Activated CD4-positive, alpha-beta T cell treated with anti-CD3 and anti-CD28 coated beads for 36 hours (primary cell): ENCODE measurements around the gene MAD2L1BP. TPM values are rescaled to one million over a fixed set of nuclear protein-coding genes. Genes with fewer than 3 reads are reported as not detected.
A peak's percentile ranks its signal among the peaks of the same experiment; 100 is the strongest.

Experiments
- ATAC-seq: fragments of 200-7000 bp; cut with Tn5 transposase; one replicate; pipeline ENCODE4 v1.10.0; 2021; ENCODE audit warnings: mild to moderate bottlenecking, moderate library complexity
- CTCF ChIA-PET: fragments of 350-600 bp; sonication (Branson Sonifier 250); formaldehyde crosslinking; loops from one replicate; lab custom pipeline; 2021; ENCODE audit warnings: antibody characterized with exemption; lab: Charles Lee
- POLR2A ChIA-PET: fragments of 350-600 bp; sonication (Branson Sonifier 250); formaldehyde crosslinking; loops from one replicate; lab custom pipeline; 2021; ENCODE audit warnings: antibody characterized with exemption, inconsistent platforms; lab: Charles Lee
- DNase-seq: peaks from one replicate; pipeline ENCODE4 v3.0.0-alpha.2; 2020
- H3K27ac Mint-ChIP-seq: one replicate; pipeline ENCODE4 v1.8.0; 2021; ENCODE audit warnings: mixed read lengths
- H3K27me3 Mint-ChIP-seq: one replicate; pipeline ENCODE4 v1.8.0; 2021; ENCODE audit warnings: mixed read lengths
- H3K36me3 Mint-ChIP-seq: one replicate; pipeline ENCODE4 v1.8.0; 2021; ENCODE audit warnings: low read depth, mixed read lengths
- H3K4me1 Mint-ChIP-seq: one replicate; pipeline ENCODE4 v1.8.0; 2021; ENCODE audit warnings: mixed read lengths
- H3K4me3 Mint-ChIP-seq: one replicate; pipeline ENCODE4 v1.8.0; 2021; ENCODE audit warnings: mild to moderate bottlenecking, moderate library complexity, mixed read lengths
- H3K9me3 Mint-ChIP-seq: one replicate; pipeline ENCODE4 v1.8.0; 2021; ENCODE audit warnings: low read depth, mixed read lengths
- intact Hi-C, 2 experiments: fragments of 100-400 bp; cut with DNase I in 1 of 2; cut with micrococcal nuclease in 1 of 2; formaldehyde crosslinking; loops; one replicate each; pipeline versions ENCODE4 v1.14.2 to v1.15.1; 2022 to 2024; cut with DNase I, micrococcal nuclease
- total RNA-seq, 2 experiments: library from RNA; stranded (reverse); gene quantifications; one replicate each; pipeline ENCODE4 v1.2.3, GENCODE V29; 2021

The MAD2L1BP gene
- total RNA-seq, 2 experiments from 2014 or later: 35.1 to 35.3 TPM

DNA sequence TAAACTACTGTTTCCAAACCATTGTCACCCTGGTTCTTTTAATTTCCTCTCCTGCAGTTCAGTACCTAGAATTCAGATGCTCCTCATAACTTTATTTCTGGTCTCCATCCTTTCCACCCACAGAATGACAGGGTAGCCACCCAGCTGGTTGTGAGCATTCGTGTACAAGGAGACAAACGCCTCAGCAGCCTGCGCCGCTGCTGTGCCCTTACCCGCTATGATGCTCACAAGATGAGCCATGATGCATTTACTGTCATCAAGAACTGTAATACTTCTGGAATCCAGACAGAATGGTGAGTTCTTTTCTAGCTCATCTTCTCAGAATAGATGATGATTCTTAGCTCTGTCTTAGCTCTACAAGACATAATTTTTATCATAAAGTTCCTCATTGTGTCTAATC lies 25.2 kb upstream of the MAD2L1BP start:
- DNase-seq (no peak), ATAC-seq (no peak)
- peaks cover 2% of the 10 kb centered on the region for H3K4me1 Mint-ChIP-seq
- ChIA-PET CTCF (interaction anchor here (0.7 to 4.0 kb wide), 8 partner anchors 9 to 469 kb away, joined by 3 to 20 read pairs (median 4); no protein-coding TSS in a partner anchor), POLR2A (no interaction called here)
- intact Hi-C loops: no loop called here
- H3K4me3 Mint-ChIP-seq: no peak overlapping the region
- H3K27me3 Mint-ChIP-seq: no peaks in the 10 kb centered on the region
- no peak overlapping the region for H3K27ac Mint-ChIP-seq
- peaks cover 45% of the 10 kb centered on the region for H3K36me3 Mint-ChIP-seq
- H3K9me3 Mint-ChIP-seq: no peaks in the 10 kb centered on the region

DNA sequence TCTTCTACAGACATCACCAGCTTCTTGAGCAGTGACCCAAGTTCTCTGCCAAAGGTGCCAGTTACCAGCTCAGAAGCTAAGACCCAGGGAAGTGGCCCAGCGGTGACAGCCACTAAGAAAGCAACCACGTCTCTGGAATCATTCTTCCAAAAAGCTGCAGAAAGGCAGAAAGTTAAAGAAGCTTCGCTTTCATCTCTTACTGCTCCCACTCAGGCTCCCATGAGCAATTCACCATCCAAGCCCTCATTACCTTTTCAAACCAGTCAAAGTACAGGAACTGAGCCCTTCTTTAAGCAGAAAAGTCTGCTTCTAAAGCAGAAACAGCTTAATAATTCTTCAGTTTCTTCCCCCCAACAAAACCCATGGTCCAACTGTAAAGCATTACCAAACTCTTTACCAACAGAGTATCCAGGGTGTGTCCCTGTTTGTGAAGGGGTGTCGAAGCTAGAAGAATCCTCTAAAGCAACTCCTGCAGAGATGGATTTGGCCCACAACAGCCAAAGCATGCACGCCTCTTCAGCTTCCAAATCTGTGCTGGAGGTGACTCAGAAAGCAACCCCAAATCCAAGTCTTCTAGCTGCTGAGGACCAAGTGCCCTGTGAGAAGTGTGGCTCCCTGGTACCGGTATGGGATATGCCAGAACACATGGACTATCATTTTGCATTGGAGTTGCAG lies 21.8 kb upstream of the MAD2L1BP start:
- H3K27ac Mint-ChIP-seq: no peak overlapping the region
- H3K4me3 Mint-ChIP-seq: no peak overlapping the region
- ChIA-PET POLR2A (no interaction called here), CTCF (no interaction called here)
- intact Hi-C loops: no loop called here
- ATAC-seq: no peak
- H3K27me3 Mint-ChIP-seq: no peaks in the 10 kb centered on the region
- H3K4me1 Mint-ChIP-seq: no peaks in the 10 kb centered on the region
- no peak for DNase-seq
- no peaks in the 10 kb centered on the region for H3K9me3 Mint-ChIP-seq
- peaks cover 42% of the 10 kb centered on the region for H3K36me3 Mint-ChIP-seq

DNA sequence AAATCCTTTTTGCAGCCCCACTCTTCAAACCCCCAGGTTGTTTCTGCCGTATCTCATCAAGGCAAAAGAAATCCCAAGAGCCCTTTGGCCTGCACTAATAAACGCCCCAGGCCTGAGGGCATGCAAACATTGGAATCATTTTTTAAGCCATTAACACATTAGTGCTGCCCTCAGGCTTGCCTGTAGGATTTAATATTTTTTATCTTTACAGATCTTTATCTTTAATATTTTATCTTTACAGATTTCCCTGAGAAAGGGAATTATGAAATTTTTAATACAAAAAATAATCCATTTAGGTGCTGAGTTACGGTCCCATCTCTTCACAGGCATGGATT lies 21.3 kb upstream of the MAD2L1BP start:
- Mint-ChIP-seq H3K4me1 (no peaks in the 10 kb centered on the region), H3K27me3 (no peaks in the 10 kb centered on the region), H3K4me3 (no peak overlapping the region), H3K36me3 (peaks cover 37% of the 10 kb centered on the region), H3K9me3 (no peaks in the 10 kb centered on the region), H3K27ac (no peak overlapping the region)
- ChIA-PET POLR2A (no interaction called here), CTCF (no interaction called here)
- ATAC-seq: no peak
- DNase-seq: no peak
- intact Hi-C loops: no loop called here

DNA sequence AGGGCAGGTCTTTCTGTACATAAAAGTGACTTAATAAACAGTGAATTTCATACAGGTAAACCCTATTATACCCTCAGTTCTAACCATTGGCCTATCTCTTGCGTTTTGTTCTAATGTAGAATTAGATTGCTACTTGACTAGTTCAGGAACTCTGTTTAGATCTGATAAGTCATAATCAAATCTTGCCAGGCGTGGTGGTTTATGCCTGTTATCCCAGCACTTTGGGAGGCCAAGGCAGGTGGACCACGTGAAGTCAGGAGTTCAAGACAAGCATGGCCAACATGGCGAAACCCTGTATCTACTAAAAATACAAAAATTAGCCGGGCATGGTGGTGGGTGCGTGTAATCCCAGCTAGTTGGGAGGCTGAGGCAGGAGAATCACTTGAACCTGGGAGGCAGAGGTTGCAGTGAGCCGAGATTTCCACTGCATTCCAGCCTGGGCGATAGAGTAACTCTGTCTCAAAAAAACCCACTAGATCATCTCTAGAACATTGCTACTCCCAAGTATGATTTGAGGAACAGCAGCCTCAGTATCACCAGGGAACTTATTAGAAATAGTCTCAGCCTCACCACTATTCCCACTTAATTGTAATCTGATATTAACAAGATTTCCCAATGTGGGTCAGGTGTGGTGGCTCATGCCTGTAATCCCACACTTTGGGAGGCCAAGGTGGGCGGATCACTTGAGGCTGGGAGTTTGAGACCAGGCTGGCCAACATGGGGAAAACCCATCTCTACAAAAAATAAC lies 18.7 kb upstream of the MAD2L1BP start:
- ATAC-seq (no peak), DNase-seq (no peak)
- no peak overlapping the region for H3K27ac Mint-ChIP-seq
- intact Hi-C loops: no loop called here
- POLR2A ChIA-PET: no interaction called here
- no peak overlapping the region for H3K4me3 Mint-ChIP-seq
- peaks cover 37% of the 10 kb centered on the region for H3K36me3 Mint-ChIP-seq
- no peaks in the 10 kb centered on the region for H3K4me1 Mint-ChIP-seq
- no peaks in the 10 kb centered on the region for H3K9me3 Mint-ChIP-seq
- no peaks in the 10 kb centered on the region for H3K27me3 Mint-ChIP-seq
- CTCF ChIA-PET: no interaction called here

DNA sequence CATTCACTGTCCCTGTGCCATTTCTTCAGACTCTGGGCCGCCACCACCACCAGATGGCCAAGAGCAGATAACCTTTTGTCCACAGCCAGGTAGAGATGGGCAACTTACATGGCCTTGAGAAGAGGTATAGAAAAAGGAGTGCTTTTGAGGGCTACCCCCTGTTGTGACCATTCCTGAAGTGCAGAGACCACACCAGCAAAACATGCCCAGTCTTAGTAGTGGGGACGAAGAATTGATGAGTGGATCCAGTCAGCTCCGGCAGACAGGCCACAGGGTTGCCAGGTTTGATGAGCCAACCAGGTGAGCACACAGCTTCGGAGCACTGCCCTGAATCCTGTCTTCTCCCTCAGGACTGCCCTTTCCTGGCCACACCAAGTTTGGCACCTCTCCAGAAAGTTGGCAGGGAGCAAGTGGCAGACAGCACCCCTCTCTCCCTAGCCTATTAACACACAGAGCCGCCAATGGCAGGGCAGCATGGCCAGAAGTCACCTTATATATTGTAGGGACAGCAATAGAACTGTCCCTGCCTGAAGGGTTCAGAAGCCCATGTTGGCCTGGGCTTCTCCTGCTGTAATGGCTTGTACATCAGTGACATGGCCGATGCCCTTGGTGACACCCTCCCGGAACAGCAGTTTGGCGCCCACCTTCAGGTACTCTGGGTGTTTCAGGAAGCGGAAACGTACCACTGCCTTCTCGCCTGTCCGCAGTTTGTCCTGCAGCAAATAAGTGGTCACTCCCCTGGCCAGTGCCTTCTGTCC lies 14.4 kb upstream of the MAD2L1BP start:
- Mint-ChIP-seq H3K27ac (no peak overlapping the region), H3K4me1 (no peaks in the 10 kb centered on the region), H3K9me3 (no peaks in the 10 kb centered on the region), H3K27me3 (no peaks in the 10 kb centered on the region), H3K4me3 (no peak overlapping the region), H3K36me3 (peaks cover 61% of the 10 kb centered on the region)
- ChIA-PET CTCF (no interaction called here), POLR2A (interaction anchor here (0.9 kb wide), 1 partner anchor 8 kb away, joined by 3 read pairs; no protein-coding TSS in a partner anchor)
- DNase-seq (no peak), ATAC-seq (no peak)
- intact Hi-C loops: no loop called here

DNA sequence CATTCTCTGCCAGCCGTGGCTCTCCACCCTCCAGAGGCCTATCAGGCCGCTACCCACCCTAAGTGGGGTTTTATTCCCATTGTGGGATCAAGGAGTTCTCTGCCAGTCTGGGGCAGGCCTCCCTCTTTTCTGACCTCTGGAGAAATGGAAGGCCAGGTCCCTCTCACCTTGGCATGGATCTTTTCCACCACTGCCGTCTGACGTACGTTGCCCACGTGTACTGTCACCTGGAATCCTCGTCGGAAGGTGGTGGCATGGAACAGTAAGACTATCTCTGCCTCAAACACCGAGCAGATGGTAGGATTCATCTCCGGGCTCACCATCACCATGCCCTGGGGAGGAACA lies 13.8 kb upstream of the MAD2L1BP start:
- H3K27ac Mint-ChIP-seq: no peak overlapping the region
- no peak for DNase-seq
- ChIA-PET CTCF (no interaction called here), POLR2A (interaction anchor here (0.9 kb wide), 1 partner anchor 8 kb away, joined by 3 read pairs; no protein-coding TSS in a partner anchor)
- ATAC-seq: no peak
- H3K4me1 Mint-ChIP-seq: peaks cover 4% of the 10 kb centered on the region
- H3K36me3 Mint-ChIP-seq: peaks cover 60% of the 10 kb centered on the region
- no peaks in the 10 kb centered on the region for H3K27me3 Mint-ChIP-seq
- no peak overlapping the region for H3K4me3 Mint-ChIP-seq
- intact Hi-C loops: no loop called here
- no peaks in the 10 kb centered on the region for H3K9me3 Mint-ChIP-seq

DNA sequence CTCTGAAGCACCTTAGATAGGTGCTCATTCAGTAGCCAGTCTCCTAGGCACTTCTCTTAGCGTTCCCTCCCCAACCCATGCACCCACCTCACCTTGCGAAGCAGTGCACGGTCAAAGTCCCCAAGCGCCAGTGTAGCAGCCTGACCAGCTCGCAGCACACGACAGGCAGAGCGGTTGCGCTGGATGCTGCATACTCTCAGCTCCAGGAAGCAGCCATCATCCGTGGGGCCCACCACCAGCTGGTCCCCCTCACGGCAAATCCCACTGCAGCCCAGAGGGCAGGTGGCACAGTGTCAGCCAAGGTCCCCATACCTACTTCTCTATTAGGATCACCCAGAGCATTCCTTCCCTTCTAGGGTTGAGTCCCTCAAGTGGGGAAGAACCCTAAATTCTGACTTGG lies 13.1 kb upstream of the MAD2L1BP start:
- ATAC-seq: no peak
- no peak overlapping the region for H3K4me3 Mint-ChIP-seq
- ChIA-PET CTCF (no interaction called here), POLR2A (no interaction called here)
- H3K4me1 Mint-ChIP-seq: peaks cover 11% of the 10 kb centered on the region
- intact Hi-C loops: no loop called here
- no peaks in the 10 kb centered on the region for H3K9me3 Mint-ChIP-seq
- peaks cover 58% of the 10 kb centered on the region for H3K36me3 Mint-ChIP-seq
- no peak for DNase-seq
- H3K27me3 Mint-ChIP-seq: no peaks in the 10 kb centered on the region
- H3K27ac Mint-ChIP-seq: no peak overlapping the region

DNA sequence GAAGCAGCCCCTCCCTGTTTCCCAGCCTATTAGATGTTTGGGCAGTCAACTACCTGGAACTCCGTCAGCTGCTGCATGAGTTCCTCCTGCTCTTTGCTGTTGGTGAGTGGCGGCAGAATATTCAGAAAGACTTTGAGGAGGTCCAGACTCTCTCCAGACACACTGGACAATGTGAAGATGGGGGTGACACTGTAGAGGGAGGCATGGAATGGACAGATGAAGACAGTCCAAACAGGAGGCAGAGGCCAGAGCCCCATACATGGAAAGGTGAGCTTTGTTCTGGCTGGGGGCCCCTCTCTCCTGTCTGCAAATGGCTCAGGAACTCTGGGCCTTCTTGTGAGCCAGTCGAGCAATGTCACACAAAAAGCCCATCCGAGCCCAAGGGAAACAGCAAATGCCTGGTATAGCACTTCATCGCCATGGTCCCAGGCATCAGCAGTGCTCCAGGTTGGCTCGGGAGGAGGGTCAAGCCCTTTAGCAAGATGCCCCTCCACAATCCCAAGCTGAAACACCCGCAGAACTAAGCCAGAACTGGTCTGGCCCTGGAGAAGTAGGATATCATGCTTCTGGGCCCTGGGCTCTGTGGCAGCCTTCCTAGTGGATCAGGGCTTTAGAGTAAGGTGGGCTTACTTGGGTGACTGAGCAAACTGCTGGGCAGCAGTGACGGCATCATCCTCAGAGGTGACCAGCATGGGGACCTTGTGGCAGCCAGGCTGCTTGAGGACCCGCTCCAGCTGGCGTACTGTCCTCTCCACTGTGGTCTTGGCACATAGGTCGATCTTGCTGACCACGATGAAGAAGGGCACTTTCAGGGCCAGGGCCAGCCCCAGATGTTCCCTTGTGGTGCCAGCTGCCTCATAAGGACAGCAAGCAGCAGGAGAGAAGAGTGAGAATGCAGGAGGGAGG lies 11.5 kb upstream of the MAD2L1BP start:
- intact Hi-C loops: no loop called here
- Mint-ChIP-seq H3K4me3 (no peak overlapping the region), H3K36me3 (peaks cover 62% of the 10 kb centered on the region), H3K27ac (no peak overlapping the region), H3K4me1 (peaks cover 22% of the 10 kb centered on the region), H3K27me3 (no peaks in the 10 kb centered on the region), H3K9me3 (no peaks in the 10 kb centered on the region)
- DNase-seq: no peak
- no peak for ATAC-seq
- POLR2A ChIA-PET: no interaction called here
- CTCF ChIA-PET: no interaction called here

DNA sequence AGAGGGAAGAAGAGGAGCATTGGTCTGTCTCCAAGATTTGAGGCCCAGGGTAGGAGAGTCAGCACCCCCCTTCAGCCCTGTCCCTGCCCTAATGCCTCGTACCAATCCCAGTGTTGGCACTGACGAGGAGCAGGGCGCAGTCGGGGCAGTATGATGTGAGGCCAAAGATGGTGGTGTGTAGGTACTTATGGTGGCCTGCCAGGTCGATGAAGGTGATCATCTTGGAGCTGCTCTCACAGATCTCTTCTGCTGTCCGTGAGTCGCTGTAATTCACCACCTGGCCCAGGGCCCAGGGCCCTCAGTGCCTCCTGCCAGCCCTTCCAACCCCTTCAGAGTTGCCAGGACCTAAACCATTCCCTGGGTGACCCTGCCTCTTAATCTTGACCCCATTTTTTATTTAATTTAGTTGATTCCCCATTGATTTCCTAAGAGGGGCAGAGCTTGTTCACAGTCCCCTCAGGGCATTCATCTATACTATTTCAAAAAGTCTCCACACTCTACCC lies 10.8 kb upstream of the MAD2L1BP start:
- no peak for ATAC-seq
- Mint-ChIP-seq H3K27ac (peak overlapping the region; percentile 42), H3K9me3 (no peaks in the 10 kb centered on the region), H3K4me3 (no peak overlapping the region), H3K27me3 (no peaks in the 10 kb centered on the region), H3K36me3 (peaks cover 62% of the 10 kb centered on the region), H3K4me1 (peaks cover 22% of the 10 kb centered on the region)
- DNase-seq: no peak
- ChIA-PET CTCF (no interaction called here), POLR2A (interaction anchor here (0.6 kb wide), 1 partner anchor 32 kb away, joined by 4 read pairs; no protein-coding TSS in a partner anchor)
- intact Hi-C loops: loop anchor here (5.0 kb wide), 3 partner anchors 48 to 613 kb away; partner anchors contain the start of genes DNPH1 (in 1 of the 2), KLHDC3 (in 1 of the 2), MEA1 (in 1 of the 2) and POLH (in 1 of the 2)

DNA sequence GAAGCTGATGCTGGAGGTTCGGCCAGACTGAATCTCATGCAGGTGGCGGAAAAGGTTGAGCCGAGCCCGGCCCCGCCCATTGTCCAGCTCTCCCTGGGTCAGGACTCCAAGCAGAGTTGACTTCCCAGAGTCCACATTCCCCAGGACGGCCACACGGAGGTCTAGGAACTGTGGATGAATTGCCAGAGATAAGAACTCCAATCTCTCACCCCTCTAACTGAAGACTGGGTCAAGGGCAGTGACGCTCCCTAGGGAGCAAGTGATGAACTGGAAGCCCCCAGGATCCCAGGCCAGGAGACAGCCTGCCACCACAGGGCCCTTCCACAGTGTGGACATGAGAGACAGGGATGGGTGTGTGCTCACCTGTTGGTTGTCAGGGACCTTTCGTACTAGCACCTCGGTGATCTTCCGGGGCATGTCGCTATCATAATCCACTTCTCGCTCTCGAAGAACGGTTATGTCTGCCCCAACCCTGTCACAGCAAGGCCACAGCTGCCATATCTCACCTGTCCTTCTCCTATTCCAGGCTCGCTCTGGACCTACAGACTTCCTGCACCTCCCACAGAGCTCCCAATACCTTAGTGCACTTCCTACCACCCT lies 10.1 kb upstream of the MAD2L1BP start:
- POLR2A ChIA-PET: interaction anchor here (0.6 kb wide), 1 partner anchor 33 kb away, joined by 4 read pairs; no protein-coding TSS in a partner anchor
- H3K27me3 Mint-ChIP-seq: no peaks in the 10 kb centered on the region
- intact Hi-C loops: loop anchor here (5.0 kb wide), 3 partner anchors 48 to 613 kb away; partner anchors contain the start of genes DNPH1 (in 1 of the 2), KLHDC3 (in 1 of the 2), MEA1 (in 1 of the 2) and POLH (in 1 of the 2)
- peaks cover 61% of the 10 kb centered on the region for H3K36me3 Mint-ChIP-seq
- CTCF ChIA-PET: interaction anchor here (0.5 to 0.6 kb wide), 2 partner anchors 35 to 244 kb away, joined by 3 to 4 read pairs; no protein-coding TSS in a partner anchor
- H3K4me1 Mint-ChIP-seq: peaks cover 27% of the 10 kb centered on the region
- no peaks in the 10 kb centered on the region for H3K9me3 Mint-ChIP-seq
- ATAC-seq (no peak), DNase-seq (no peak)
- H3K27ac Mint-ChIP-seq: no peak overlapping the region
- H3K4me3 Mint-ChIP-seq: no peak overlapping the region
